GM18867 (cell line): ENCODE results near the gene SHISA8.
"Not testable (repeated sequence)": the region's sequence is repeated elsewhere in the genome, so short reads cannot be mapped to it uniquely, and the experiment has no call there.

ENCODE experiments used
- ATAC-seq: cut with Tn5 transposase; IDR thresholded peaks from one replicate; pipeline ENCODE4 v1.9.1; 2021; ENCODE audit warnings: mild to moderate bottlenecking, moderate library complexity; ENCODE audit not compliant: unreplicated experiment

Gene SHISA8

GRCh38 chr22:41915035-41915785 is at the start of gene SHISA8:
SHISA8 (minus strand) TSS chr22:41915074; CDS start chr22:41914667, 407 bp downstream.
- no peak for ATAC-seq

- ATAC-seq = no peak
Observed at GRCh38 chr22:41964112-41964491, 49.2 kb upstream of the SHISA8 start.

DNA sequence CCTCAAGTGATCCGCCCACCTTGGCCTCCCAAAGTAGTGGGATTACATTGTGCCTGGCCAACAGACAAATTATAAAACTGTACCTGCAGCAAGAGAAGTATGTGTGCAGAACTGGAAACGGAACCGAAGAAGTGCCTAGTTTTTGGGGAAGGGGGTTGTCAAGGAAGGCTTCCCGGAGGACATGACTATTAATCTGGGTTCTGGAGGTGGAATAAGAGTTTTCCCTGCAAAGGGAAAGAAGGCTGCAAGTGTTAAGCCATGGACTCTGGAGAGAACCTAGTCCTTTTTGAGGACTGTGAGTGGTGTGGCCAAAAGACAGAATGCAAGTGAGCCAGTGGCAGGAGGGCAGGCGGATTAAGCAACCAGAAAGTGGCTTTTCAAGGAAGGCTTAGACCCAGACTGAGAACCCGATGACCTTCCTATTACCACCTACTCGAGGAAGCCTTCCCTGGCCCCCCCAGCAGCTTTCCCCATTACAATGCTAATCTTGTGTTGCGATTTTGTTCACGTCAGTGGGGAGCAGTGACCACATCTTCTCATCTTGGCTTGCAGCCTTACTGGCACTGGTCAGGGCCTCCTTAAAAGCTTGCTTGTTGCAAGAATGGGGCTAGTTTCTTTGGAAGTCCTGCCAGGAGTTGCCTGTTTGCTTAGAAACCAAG is 48.7 kb upstream of the SHISA8 start:
- ATAC-seq = no peak

GRCh38 chr22:41957941-41958556 is 43.2 kb upstream of the SHISA8 start:
- peak; percentile 36 for ATAC-seq

- ATAC-seq = no peak
Observed at GRCh38 chr22:41952713-41953112, 37.8 kb upstream of the SHISA8 start.

DNA sequence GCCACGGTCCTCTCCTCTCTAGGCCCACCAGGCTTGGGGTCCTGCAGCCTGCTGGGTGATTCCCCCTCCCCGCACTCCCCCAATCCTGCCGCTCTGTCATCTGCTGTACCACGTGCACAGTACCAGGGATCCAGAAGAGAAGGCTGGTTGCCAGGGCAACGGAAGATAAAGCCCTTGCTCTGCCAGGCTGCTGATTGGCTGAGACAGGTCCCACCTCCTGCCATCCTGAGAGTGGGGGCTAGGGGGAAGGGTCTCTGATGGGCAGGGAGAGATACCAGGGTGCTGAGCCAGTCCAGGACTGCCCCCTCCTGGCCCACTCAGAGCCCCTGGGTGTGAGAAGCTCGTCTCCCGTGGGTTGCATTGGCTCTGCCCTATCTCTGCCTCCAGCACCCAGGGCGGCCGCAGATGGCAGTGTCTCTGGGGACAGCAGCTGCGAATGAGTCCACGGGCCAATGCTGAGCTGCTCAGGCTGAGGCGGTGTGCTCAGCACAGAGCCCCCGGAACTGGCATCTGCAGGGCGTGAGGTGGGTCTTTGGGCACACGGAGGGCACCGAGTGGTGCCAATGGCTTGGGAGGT is 37.1 kb upstream of the SHISA8 start, which contains the start of gene SMIM45:
Gene SMIM45, plus strand, starts transcription at position 253 of the 577 bp plus-strand sequence.
- ATAC-seq = no peak

- no peak for ATAC-seq
Observed at GRCh38 chr22:41949297-41949965, 34.6 kb upstream of the SHISA8 start.

- not testable (repeated sequence) for ATAC-seq
Observed at GRCh38 chr22:41948928-41949296, 34.0 kb upstream of the SHISA8 start.

DNA sequence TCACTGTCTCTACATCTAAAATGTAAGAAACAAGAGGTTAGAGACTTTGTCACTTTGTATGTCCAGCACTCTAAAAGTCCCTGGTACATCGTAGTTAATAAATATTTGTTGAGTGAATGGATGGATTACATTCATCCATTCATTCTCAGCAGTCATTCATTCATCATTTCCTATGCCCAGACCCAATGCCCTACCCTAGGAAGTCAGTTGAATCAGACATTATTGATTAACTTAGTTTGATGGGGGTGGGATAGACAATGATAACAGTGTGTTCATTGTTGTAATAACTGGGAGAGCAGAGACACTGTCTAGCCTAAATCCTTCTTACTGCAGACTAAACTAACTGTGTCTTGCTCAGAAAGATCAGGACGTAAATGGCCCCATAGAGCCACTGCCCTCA is 33.3 kb upstream of the SHISA8 start:
- ATAC-seq = no peak

DNA sequence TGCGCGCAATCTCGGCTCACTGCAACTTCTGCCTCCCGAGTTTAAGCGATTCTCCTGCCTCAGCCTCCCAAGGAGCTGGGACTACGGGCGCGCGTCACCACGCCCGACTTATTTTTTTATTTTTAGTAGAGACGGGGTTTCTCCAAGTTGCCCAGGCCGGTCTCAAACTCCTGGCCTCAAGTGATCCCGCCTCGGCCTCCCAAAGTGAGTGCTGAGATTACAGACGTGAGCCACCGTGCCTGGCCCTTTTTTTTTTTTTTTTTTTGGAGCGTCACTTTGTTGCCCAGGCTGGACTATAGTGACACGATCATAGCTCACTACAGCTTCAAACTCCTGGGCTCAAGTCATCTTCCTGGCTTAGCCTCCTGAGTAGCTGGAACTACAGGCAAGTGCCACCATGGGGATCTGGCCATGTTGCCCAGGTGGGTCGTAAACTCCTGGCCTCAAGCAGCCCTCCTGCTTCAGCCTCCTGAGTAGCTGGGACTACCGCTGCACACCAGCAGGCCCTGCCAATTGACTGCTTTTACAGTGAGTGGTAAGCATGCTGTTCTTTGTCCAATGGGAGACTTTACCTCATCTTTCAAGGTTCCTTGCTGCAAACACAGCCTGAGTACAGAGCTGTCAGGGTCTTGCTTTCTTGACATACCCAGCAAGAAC is 32.7 kb upstream of the SHISA8 start:
- no peak for ATAC-seq

GRCh38 chr22:41946629-41947423 is 32.0 kb upstream of the SHISA8 start, which contains the start of gene CENPM:
CENPM (minus strand) TSS chr22:41947152; CDS start chr22:41947076, 76 bp downstream.
- peak; percentile 80 for ATAC-seq

- no peak for ATAC-seq
Observed at GRCh38 chr22:41943661-41944209, 28.9 kb upstream of the SHISA8 start.

GRCh38 chr22:41940832-41941765 is 26.2 kb upstream of the SHISA8 start:
- peak; percentile 30 for ATAC-seq

DNA sequence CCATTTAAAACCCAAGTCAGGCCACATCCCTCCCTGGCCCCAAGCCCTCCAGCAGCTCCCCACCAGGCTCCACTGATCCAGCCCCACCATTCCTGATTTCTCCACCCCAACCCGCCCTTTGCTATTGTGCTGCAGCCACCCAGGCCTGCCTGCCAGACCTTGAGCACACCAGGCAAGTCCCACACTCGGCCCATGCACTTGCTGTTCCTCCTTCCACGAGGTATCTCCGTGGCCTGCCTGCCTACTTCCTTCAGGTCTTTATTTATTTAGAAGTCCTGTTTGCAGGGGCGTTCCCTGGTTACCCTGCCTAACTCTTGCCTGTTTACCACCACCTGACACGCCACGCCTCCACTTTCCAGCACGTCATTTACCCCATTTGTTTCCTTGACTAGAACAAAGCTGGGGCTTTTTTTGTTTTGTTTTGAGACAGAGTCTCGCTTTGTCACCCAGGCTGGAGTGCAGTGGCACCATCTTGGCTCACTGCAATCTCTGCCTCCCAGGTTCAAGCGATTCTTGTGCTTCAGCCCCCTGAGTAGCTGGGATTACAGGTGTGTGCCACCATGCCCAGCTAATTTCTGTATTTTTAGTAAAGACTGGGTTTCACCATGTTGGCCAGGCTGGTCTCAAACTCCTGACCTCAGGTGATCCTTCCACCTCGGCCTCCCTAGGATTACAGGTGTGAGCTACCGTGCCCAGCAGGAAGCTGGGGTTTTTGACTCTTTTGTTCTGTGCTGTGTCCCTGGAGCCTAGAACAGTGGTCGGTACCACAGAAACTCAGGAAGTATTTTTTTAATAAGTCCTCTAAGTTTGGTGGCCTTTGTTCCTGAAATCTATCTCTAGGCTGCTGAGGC is 25.3 kb upstream of the SHISA8 start:
- peak; percentile 51 for ATAC-seq

DNA sequence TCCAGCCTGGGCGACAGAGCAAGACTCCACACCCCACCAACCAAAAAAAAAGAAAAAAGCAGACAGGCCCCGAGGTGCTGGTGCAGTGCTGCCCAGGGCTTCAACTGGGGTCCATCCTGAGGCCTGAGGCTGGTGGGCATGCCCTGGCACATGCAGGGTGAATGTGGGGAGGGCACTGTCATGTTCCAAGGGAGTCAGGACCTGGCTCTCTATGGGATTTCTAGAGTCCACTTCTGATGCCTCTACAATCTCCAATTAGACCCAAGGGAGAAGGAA is 22.0 kb upstream of the SHISA8 start:
- no peak for ATAC-seq

DNA sequence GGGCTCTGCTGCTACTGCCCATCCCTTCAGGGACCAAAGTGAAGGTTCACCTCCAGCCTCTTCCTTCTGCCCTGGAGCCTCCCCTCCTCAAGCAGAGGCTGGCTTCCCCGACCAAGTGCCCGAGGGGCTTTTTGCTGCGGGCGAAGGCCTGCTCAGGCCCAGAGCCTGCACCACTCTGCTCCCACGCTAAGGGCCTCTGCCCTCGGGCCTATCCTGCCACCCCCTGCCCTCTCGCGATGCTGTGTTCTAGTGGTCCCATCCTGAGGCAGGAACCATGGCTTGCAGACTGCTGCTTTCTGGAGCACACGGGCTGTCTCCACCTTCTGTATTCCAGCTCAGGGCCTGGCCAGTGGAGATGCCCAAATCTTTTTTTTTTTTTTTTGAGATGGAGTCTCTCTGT is 20.6 kb upstream of the SHISA8 start:
- no peak for ATAC-seq

DNA sequence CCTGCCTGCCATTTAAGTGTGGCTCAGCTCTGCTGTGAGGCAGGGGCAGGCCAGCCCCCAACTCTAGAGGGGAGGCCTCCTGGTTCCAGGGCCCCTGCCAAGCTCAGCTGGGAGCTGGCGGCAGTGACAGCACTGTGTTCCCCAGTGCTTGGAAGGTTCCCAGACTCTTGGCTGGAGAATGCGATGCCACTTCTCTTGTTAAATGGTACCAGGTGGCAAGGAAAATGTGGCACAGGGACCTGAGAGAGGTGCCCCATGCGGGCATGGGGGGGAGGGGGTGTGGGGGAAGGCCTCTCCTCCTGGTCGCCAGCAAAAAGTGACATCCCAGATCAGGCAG is 20.1 kb upstream of the SHISA8 start:
- ATAC-seq = no peak
